Transverse colon (tissue), 4 donors: ENCODE results near the gene ARFGAP1. TPM values are rescaled to one million over a fixed set of nuclear protein-coding genes. Genes with fewer than 3 reads are reported as not detected.

Experiments
- DNase-seq: peaks from one replicate; pipeline ENCODE4 v3.0.0-alpha.2; 2019
- H3K27ac ChIP-seq, 4 donors: fragments of 200-600 bp; sonication (generic); 2 replicates each; pipeline ENCODE4 v1.5.1; 2016 to 2018; ENCODE audit warnings: inconsistent platforms in 4 of 4
- H3K27me3 ChIP-seq: fragments of 200-600 bp; sonication (generic); 2 replicates; pipeline ENCODE4 v1.5.1; 2017; ENCODE audit warnings: inconsistent platforms
- H3K36me3 ChIP-seq, 4 donors: fragments of 200-600 bp; sonication (generic); 2 replicates each; pipeline ENCODE4 v1.5.1; 2017 to 2019; ENCODE audit warnings: inconsistent platforms in 4 of 4
- H3K4me1 ChIP-seq, 4 donors: fragments of 200-600 bp; sonication (generic); 2 replicates each; pipeline ENCODE4 v1.5.1; 2017 to 2020; ENCODE audit warnings: inconsistent platforms in 4 of 4
- H3K4me3 ChIP-seq, 4 donors: fragments of 200-600 bp; sonication (generic); 1 replicate in 1 of 4; 2 replicates in 3 of 4; pipeline versions ENCODE4 v1.5.1 to v1.6.1; 2017 to 2019; ENCODE audit warnings: inconsistent platforms in 4 of 4
- H3K9me3 ChIP-seq, 2 donors: fragments of 200-600 bp; sonication (generic); 2 replicates each; pipeline ENCODE4 v1.5.1; 2017 to 2019; ENCODE audit warnings: inconsistent platforms in 2 of 2
- CTCF ChIP-seq, 5 experiments: fragments of 200-600 bp in 3 of 5; fragments of 450-650 bp in 2 of 5; sonication (generic) in 3 of 5; IDR thresholded peaks; 1 replicate in 2 of 5; 2 replicates in 3 of 5; pipeline ENCODE4 v1.5.1; 2016 to 2017; ENCODE audit warnings: antibody characterized with exemption in 5 of 5, inconsistent platforms in 3 of 5, mild to moderate bottlenecking in 2 of 5, moderate library complexity in 1 of 5
- EP300 ChIP-seq: sonication (generic); formaldehyde crosslinking; IDR thresholded peaks from one replicate; pipeline ENCODE4 v1.6.1; 2017; ENCODE audit warnings: antibody characterized with exemption, low read depth
- POLR2A ChIP-seq: fragments of 450-650 bp; IDR thresholded peaks from one replicate; pipeline ENCODE4 v1.6.1; 2016; ENCODE audit warnings: antibody characterized with exemption, mild to moderate bottlenecking, moderate library complexity
- POLR2AphosphoS5 ChIP-seq, 3 donors: sonication (generic); formaldehyde crosslinking; IDR thresholded peaks; one replicate each; pipeline ENCODE4 v1.6.1; 2016; ENCODE audit warnings: antibody characterized with exemption in 3 of 3
- WGBS, 2 donors: methylation state at CpG; one replicate each; pipeline ENCODE4 v1.1.5; 2018; ENCODE audit warnings: low coverage in 1 of 2; 5-methylcytosine and 5-hydroxymethylcytosine counted together
- in situ Hi-C, 4 donors: fragments of 200-750 bp; cut with MboI; loops; one replicate each; pipeline versions ENCODE4 v1.15.0 to v1.15.1; 2017; ENCODE audit warnings: low sequenced_read_pairs in 3 of 4, low pct_ligation_motif_present in 1 of 4, low pct_unique_long_range_greater_than_20kb in 1 of 4
- intact Hi-C: fragments of 100-400 bp; cut with DNase I; formaldehyde crosslinking; loops from one replicate; pipeline ENCODE4 v1.15.1; 2023; ENCODE audit warnings: low total_unique reads
- total RNA-seq, 4 donors: library from RNA; depleted of rRNA; stranded (reverse); fragments of >200 nt; gene quantifications; one replicate each; pipeline ENCODE4 v1.1.0, GENCODE V29; 2016

Gene ARFGAP1
- total RNA-seq, 4 donors from 2014 or later = 43.8 to 200 (median 74.8) TPM

GRCh38 chr20:63315731-63316491, 43.3 kb downstream of the ARFGAP1 start:
- no peaks in the 10 kb centered on the region for H3K4me1 ChIP-seq
- H3K27me3 ChIP-seq = peaks cover 2% of the 10 kb centered on the region
- intact Hi-C loops (no loop called here), in situ Hi-C loops (no loop called here)
- no peaks in the 10 kb centered on the region for H3K9me3 ChIP-seq
- TF ChIP-seq CTCF (IDR thresholded peaks at IDR 0.05) (no peak), POLR2A (no peak), EP300 (no peak), POLR2AphosphoS5 (IDR thresholded peaks at IDR 0.05) (no peak)
- H3K36me3 ChIP-seq = no peaks in the 10 kb centered on the region
- WGBS, 2 donors = 82% methylated on average over 31 of the region's 31 CpGs; no CpG with 5 or more reads in 1 of the 2 donors
- H3K4me3 ChIP-seq = no peak overlapping the region
- no peak for DNase-seq
- H3K27ac ChIP-seq = no peak overlapping the region

- in situ Hi-C loops = no loop called here
- 86% methylated on average over 12 of the region's 14 CpGs; no CpG with 5 or more reads in 1 of the 2 donors for WGBS, 2 donors
- H3K4me1 ChIP-seq = no peaks in the 10 kb centered on the region
- H3K27ac ChIP-seq = no peak overlapping the region
- peaks cover 5% of the 10 kb centered on the region for H3K27me3 ChIP-seq
- DNase-seq = no peak
- H3K36me3 ChIP-seq = no peaks in the 10 kb centered on the region
- H3K4me3 ChIP-seq = no peak overlapping the region
- H3K9me3 ChIP-seq = no peaks in the 10 kb centered on the region
- intact Hi-C loops = no loop called here
- TF ChIP-seq EP300 (no peak), POLR2AphosphoS5 (IDR thresholded peaks at IDR 0.05) (no peak), POLR2A (no peak), CTCF (IDR thresholded peaks at IDR 0.05) (no peak)
These were observed 43.9 kb downstream of the ARFGAP1 start for GRCh38 chr20:63316502-63316921.

GRCh38 chr20:63317061-63317460, 44.4 kb downstream of the ARFGAP1 start:
- TF ChIP-seq EP300 (no peak), CTCF (IDR thresholded peaks at IDR 0.05) (no peak), POLR2A (no peak), POLR2AphosphoS5 (IDR thresholded peaks at IDR 0.05) (no peak)
- no peaks in the 10 kb centered on the region for H3K36me3 ChIP-seq
- WGBS, 2 donors = 78% methylated on average over 6 of the region's 6 CpGs; no CpG with 5 or more reads in 1 of the 2 donors
- H3K27me3 ChIP-seq = peaks cover 5% of the 10 kb centered on the region
- in situ Hi-C loops = no loop called here
- H3K4me1 ChIP-seq = no peaks in the 10 kb centered on the region
- H3K27ac ChIP-seq = no peak overlapping the region
- no peak overlapping the region for H3K4me3 ChIP-seq
- intact Hi-C loops = no loop called here
- no peak for DNase-seq
- H3K9me3 ChIP-seq = no peaks in the 10 kb centered on the region

GRCh38 chr20:63317601-63318291, 45.1 kb downstream of the ARFGAP1 start:
- 71% methylated on average over 18 of the region's 18 CpGs; no CpG with 5 or more reads in 1 of the 2 donors for whole genome bisulfite sequencing, 2 donors
- in situ Hi-C loops = no loop called here
- no peak for DNase-seq
- Histone ChIP-seq H3K4me1 (no peaks in the 10 kb centered on the region), H3K27me3 (peaks cover 8% of the 10 kb centered on the region), H3K36me3 (no peaks in the 10 kb centered on the region), H3K27ac (no peak overlapping the region), H3K4me3 (no peak overlapping the region), H3K9me3 (no peaks in the 10 kb centered on the region)
- intact Hi-C loops = no loop called here
- TF ChIP-seq POLR2AphosphoS5 (IDR thresholded peaks at IDR 0.05) (no peak), POLR2A (no peak), EP300 (no peak), CTCF (IDR thresholded peaks at IDR 0.05) (no peak)
